CD4-positive, alpha-beta T cell treated with Interleukin-17A for 4 hours (primary cell): Measurements from ENCODE around the gene SWSAP1.
A peak's percentile ranks its signal among the peaks of the same experiment; 100 is the strongest.

Experiments used
- DNase-seq: peaks from one replicate; pipeline ENCODE4 v3.0.0-alpha.2; 2020; ENCODE audit warnings: mixed read lengths

SWSAP1 gene

DNA sequence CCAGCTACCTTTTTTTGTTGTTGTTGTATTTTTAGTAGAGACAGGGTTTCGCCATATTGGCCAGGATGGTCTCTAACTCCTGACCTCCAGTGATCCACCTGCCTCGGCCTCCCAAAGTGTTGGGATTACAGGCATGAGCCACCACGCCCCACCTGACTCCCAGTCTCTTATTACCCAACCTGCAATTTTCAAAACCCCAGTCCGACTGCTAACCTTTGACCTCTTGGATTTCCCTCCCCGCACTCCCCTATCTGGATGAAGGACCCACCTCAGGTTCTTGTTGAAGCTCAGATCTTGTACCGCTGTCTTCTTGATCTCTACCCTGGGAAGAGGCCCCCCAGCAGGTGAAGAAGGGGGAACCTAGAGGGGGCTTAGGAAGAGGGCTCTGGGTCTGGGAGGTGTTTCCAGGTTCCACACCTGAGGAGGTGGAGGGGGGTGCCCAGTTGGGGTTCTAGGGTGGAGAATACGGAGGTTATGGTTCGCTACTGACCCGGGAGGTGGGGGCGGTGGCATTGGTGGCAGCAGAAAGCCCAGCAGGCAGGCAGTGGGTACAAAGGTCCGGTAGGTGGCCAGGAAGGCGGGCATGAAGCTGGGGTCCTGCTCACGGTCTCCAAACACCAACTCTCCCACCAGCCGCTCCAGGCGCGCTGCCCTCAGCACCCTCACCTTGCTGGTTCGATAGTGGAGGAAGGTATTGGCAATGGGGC, 42.0 kb downstream of the SWSAP1 start:
- no peak for DNase-seq

DNA sequence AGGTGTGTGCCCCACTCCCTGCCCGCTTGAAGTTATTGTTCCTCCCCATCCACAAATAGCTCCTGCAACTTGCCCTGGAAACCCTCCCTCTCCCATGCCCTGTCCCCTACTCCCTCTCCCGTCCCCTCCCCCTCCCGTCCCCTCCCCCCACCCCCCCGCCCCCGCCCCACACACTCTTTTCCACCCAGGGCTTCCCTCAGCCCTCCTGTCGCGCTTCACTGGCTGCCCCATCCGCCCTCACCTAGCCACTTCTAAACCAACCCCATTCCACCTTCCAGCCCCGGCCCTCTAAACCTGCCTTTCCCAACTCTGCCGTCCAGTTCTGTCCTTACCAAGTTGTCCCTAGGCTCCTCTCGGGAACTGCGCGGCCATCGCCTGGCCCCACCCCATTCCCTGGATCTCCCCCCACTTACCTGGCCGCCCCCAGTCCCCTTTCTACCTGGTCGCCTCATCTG, 43.7 kb downstream of the SWSAP1 start:
- DNase-seq = no peak

DNA sequence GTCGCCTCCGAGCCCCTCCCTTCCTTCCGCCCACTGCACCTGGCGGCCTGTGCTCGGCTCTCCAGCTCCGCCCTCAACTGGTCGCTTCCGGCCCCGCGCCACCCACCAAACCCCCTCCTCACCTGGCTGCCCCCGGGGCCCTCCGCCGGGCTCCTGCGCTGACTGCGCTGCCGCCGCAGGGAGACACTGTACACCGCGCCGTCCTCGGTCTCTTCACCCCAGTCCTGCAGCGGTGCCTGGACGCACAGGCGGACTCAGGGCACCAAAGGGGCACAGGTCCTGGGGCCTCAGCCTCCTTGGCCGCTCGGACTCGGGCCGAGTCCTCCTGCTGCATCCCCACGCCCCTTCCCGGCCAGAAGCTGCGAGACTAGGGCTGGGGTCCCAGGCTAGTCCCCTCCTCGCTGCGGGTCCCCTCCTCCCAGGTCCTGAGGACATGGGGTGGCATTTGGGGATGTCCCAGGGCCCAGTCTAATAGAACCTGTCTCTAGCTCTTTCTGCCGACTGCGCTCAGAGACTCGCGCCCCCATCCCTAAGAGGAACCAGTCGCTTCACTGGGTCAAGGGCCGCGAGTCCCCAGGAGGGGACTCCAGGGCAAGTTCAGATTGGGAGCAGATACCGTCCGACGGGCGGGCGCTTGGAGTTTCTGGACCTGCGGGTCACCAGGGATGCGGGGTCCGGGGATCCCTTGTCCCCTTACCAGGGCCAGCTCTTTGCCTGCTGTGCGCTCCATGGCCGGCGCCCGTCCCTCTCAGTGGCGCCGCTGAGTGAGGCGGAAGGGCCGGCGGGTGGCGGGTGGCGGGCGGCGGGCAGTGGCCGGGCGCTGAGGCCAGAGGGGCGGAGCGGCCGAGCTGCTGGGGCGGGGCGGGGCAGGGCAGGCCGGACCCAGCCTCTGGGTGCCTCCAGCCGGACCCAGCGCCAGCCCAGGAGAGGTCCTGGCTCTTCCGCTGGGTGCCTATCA, 44.4 kb downstream of the SWSAP1 start, which contains the start of gene RGL3:
Gene RGL3 (minus strand): TSS at position 766 of the 958 bp plus-strand sequence. CDS start 36 bp downstream, at position 730.
- no peak for DNase-seq

DNA sequence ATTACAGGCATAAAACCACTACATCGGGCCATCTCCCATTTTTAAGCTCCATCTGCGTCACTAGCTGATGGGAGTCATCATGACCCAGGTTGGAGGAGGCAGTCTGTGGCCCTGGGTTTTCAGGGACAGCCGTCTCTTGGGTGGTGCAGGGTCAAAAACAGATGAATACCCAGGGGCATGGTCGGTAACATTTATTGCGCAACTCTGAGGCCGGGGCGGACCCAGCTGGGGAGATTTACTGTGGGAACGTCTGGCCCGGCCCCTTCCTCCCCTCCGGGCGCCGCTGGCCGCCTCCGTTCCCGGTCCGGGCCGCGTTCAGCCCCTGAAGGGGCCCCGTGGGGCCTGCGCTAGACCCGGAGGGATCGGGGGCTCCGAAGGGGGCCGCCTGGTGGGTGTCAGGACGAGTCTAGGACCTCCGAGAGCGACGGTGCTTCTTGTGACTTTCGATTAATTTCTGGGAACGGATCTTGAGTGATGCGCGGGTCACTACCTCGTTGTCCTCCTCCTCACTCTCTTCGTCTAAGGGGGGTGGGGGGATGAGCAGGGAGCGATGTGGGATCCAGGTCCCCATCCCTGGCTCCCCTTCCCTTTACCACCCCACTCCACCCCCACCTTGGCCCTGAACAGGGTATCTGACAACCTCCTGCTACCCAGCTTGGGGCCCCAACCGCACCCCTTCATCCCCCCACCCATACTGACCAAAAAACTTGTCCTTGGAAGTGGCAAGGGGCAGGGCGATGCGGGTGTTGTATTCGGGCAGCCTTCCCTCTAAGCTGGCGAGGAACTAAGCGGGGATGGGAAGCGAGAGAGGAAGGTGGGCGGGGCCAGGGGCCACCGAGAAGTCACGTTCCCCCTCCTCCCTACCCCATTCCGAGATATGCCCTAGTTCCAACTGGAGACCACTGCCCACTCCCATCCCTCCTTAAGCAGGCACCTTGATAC, 46.2 kb downstream of the SWSAP1 start:
- peak; percentile 40 for DNase-seq

DNA sequence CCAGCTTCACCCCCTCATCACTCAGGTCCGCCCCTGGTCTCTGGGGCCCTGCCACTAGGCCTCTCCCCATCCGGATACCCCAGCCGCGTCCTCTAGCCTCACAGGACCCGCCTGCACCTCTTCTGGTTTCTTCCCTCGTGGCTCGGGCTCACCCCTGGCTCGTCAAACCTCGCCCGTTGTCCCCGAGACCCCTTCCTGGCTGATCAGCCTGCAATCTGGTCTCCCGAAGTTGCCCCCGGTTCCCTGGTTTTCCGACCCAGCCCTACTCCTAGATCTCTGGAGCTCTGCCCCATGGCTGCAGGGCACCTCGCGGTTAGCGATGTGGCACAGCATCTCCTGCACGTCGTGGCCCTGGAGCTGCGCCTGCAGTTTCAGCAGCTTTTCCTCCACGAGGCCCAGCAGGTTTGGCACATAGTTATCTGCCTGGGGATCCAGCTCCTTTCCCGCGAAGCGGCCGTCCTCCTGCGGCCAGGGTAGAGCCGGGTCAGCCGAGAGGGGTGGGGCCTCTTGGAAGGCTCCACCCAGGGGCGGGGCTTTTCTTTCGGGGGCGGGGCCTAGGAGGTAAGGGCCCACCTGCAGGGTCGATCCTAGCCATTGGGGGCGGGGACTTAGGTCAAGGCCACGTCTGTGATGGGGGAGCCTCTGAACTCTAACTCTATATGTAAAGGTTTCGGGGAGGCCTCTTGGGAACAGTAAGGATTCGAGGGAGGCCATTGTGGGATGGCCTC, 47.1 kb downstream of the SWSAP1 start:
- peak; percentile 30 for DNase-seq

DNA sequence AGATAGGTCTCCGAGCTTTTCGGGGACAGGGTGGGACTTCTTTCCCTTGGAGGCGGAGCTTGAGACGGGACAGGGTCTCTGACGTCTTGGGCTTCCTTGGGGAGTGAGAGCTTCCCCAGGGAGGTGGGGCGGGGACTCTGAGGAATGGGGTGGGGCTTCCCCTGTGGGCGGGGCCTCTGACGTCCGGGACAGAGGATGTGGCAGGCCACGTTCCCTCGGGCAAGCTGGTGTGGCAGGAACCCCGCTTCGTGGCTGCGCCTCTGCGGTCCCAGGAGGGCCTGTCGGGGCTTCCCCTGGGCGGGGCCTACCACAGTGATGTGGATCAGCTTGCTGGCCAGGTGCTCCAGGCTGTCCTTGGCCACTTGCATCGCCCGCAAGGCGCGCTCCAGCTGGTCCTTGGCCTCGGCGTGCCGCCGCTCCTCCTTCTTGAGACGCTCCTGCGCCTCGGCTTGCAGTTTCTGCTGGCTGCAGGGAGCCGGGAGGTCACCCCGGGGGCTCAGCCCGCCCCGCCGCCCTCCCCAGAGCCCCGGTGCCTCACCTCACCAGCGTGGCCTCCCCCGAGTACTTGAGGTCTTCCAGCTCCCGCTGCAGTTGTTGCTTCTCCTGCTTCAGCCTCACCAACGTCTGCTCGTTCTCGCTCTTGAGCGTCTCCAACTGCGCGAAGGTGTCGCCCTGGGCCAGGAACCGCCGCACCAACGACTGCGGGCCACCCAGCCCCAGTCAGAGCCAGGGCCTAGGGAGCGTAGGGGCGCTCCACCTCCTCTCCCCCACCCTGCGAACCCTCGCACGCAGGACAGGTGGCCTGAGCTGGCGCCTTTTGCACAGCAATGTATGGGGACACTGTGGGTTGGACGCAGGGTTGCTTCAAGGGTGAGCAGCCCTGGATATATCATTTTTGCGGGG, 47.9 kb downstream of the SWSAP1 start:
- peak; percentile 72 for DNase-seq

DNA sequence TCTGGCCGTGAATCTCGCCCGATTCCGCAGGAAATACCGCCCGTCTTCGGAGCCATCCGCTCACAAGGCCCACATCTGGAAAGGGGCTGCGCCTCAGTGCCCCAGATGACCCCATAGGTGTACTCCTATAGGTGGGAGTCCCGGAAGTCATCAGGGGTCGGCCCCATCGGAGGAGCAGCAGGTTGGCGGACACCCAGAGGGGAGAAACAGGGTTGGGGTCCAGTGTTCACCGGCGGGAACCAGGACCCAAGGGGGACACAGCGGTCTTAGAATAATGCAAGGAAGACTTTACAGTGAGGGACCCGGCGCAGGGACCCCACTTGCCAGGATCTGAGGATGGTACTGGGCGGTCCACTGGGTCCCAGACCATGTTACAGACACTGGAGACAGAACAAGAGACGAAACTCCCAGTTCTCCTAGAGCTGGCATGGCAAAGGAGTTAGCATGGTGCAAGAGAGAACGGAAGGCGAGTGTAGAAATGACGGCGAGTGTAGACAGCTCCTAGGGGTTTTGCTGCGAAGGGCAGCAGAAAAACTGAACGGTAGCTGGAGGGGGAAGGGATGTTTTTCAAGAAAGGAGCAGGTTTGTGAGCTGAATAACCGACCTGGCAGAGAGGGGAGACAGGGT, 48.8 kb downstream of the SWSAP1 start:
- no peak for DNase-seq

DNA sequence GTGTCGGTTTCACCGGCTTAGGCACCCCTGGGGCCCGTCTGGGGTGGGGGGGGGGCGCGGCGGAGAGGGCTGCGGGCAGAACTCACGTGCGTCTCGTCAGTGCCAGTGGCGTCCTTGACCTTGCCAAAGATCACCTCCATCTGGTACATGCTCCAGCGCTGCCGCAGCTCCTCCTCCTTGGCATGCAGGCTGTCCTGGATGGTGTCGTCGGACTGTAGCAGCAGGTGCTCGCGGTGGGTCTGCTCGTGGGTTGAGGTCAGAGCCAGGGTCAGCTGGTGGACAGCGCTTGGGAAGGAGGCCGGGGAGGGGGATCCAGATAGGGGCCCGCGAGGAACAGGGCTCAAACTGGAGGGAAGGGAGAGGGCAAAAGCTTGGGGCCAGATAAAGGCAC, 49.3 kb downstream of the SWSAP1 start:
- DNase-seq = no peak
